ENCODE measurements around the gene HS3ST4. TPM values are rescaled to one million over a fixed set of nuclear protein-coding genes. Genes with fewer than 3 reads are reported as not detected.

The HS3ST4 gene
- total and polyA plus RNA-seq, 2 donors from 2014 or later, result not detected

DNA sequence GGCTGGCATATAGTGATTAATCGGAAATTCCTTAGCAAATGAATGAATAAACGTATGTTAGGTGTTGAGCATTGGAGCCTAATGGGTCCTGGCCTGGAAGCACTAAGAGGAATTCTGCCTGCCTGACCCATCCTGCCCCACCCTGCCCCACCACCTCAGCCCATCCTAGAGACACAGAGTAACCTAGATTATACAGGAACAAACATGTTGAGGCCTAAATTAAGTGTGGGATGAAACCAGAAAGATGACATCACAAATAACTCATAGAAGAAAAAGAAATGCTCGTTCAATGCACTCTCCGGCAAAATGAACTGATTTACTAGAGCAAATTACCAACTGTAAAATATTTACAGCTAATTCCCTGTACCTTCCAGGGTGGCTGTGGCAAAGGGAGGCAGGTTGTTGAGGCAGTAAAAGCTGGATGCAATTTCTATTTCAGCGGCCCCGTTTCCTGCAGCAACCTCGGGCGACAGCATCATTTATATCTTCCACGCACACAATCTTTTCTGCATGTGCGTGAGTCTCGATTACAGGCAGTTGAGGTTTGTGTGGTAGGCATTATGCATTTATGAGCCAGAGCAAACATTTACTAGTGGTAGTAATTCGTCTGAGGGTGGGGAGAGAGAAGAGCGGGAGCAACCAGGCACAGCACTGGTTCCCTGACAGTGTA, 417.2 kb downstream of the HS3ST4 start:
- FAIRE-seq, result no peak
- no peaks in the 10 kb centered on the region for H3K36me3 ChIP-seq (ENCODE audit: control insufficient read depth in 2 of 3, insufficient read depth in 3 of 3, low read length in 3 of 3)
- no peaks in the 10 kb centered on the region for H3K4me1 ChIP-seq (ENCODE audit: control insufficient read depth in 2 of 3, insufficient read depth in 2 of 3, low read depth in 1 of 3, low read length in 3 of 3)
- no peak overlapping the region for H3K4me3 ChIP-seq (ENCODE audit: low read length in 3 of 3)
- H3K9me3 ChIP-seq (ENCODE audit: control insufficient read depth in 2 of 3, insufficient read depth in 1 of 3, low read length in 3 of 3), result no peaks in the 10 kb centered on the region
- no peak overlapping the region for H3K9ac ChIP-seq (ENCODE audit: low read length in 3 of 3)
- no peak for DNase-seq
- H3K27ac ChIP-seq (ENCODE audit: low read depth in 2 of 2, low read length in 2 of 2), result no peak overlapping the region
- intact Hi-C loops (cut with DNase I), result no loop called here
- TF ChIP-seq, protein P1, sequence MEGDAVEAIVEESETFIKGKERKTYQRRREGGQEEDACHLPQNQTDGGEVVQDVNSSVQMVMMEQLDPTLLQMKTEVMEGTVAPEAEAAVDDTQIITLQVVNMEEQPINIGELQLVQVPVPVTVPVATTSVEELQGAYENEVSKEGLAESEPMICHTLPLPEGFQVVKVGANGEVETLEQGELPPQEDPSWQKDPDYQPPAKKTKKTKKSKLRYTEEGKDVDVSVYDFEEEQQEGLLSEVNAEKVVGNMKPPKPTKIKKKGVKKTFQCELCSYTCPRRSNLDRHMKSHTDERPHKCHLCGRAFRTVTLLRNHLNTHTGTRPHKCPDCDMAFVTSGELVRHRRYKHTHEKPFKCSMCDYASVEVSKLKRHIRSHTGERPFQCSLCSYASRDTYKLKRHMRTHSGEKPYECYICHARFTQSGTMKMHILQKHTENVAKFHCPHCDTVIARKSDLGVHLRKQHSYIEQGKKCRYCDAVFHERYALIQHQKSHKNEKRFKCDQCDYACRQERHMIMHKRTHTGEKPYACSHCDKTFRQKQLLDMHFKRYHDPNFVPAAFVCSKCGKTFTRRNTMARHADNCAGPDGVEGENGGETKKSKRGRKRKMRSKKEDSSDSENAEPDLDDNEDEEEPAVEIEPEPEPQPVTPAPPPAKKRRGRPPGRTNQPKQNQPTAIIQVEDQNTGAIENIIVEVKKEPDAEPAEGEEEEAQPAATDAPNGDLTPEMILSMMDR (IDR thresholded peaks at IDR 0.05; ENCODE audit: borderline replicate concordance, extremely low read depth, insufficient read depth), result no peak
- H3K27me3 ChIP-seq (ENCODE audit: control insufficient read depth, insufficient read depth, low read length), result no peaks in the 10 kb centered on the region

DNA sequence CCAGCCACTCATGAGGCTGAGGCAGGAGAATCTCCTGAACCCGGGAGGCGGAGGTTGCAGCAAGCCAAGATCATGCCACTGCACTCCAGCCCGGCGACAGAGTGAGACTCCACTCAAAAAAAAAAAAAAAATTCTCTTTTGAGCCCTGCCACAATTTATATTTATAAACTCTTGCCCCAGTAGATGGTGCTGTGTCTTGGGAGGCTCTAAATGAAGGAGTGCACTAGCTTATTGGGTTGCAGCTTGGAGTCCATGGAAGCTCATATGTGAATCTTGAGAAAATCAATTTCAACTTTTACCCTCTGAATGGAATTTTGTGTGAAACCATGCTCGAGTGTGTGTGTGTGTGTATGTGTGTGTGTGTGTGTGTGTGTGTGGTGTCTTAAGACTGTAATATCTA, 420.1 kb downstream of the HS3ST4 start:
- Histone ChIP-seq H3K9me3 (ENCODE audit: control insufficient read depth in 2 of 3, insufficient read depth in 1 of 3, low read length in 3 of 3) (no peaks in the 10 kb centered on the region), H3K27ac (ENCODE audit: low read depth in 2 of 2, low read length in 2 of 2) (no peak overlapping the region), H3K4me1 (ENCODE audit: control insufficient read depth in 2 of 3, insufficient read depth in 2 of 3, low read depth in 1 of 3, low read length in 3 of 3) (no peaks in the 10 kb centered on the region), H3K27me3 (ENCODE audit: control insufficient read depth, insufficient read depth, low read length) (no peaks in the 10 kb centered on the region), H3K9ac (ENCODE audit: low read length in 3 of 3) (no peak overlapping the region), H3K36me3 (ENCODE audit: control insufficient read depth in 2 of 3, insufficient read depth in 3 of 3, low read length in 3 of 3) (no peaks in the 10 kb centered on the region), H3K4me3 (ENCODE audit: low read length in 3 of 3) (no peak overlapping the region)
- TF ChIP-seq, protein P1 (IDR thresholded peaks at IDR 0.05; ENCODE audit: borderline replicate concordance, extremely low read depth, insufficient read depth), result no peak
- DNase-seq, result peak in 1 of 5 donors; percentile 33
- no peak for FAIRE-seq
- intact Hi-C loops (cut with DNase I), result no loop called here

DNA sequence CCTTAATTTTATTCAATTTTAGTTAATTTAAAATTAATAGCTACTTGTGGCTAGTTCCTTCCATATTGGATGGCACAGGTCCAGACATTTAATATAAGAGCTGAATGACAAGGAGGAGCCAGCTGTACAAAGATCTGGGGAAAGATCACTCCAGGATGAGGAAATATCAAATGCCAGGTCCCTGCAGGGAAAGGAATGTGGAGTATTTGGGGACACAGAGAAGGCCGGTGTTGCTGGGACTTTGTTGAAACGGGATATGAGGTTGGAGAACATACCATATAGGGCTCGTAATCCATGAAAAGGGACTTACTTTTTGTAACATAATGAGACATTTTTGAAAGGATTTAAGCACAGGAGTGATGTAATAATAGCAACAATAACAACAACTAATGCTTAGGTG, 426.8 kb downstream of the HS3ST4 start:
- Histone ChIP-seq H3K4me1 (ENCODE audit: control insufficient read depth in 2 of 3, insufficient read depth in 2 of 3, low read depth in 1 of 3, low read length in 3 of 3) (no peaks in the 10 kb centered on the region), H3K9me3 (ENCODE audit: control insufficient read depth in 2 of 3, insufficient read depth in 1 of 3, low read length in 3 of 3) (no peaks in the 10 kb centered on the region), H3K36me3 (ENCODE audit: control insufficient read depth in 2 of 3, insufficient read depth in 3 of 3, low read length in 3 of 3) (no peaks in the 10 kb centered on the region), H3K4me3 (ENCODE audit: low read length in 3 of 3) (no peak overlapping the region), H3K27me3 (ENCODE audit: control insufficient read depth, insufficient read depth, low read length) (no peaks in the 10 kb centered on the region), H3K9ac (ENCODE audit: low read length in 3 of 3) (no peak overlapping the region), H3K27ac (ENCODE audit: low read depth in 2 of 2, low read length in 2 of 2) (no peak overlapping the region)
- TF ChIP-seq, protein P1 (IDR thresholded peaks at IDR 0.05; ENCODE audit: borderline replicate concordance, extremely low read depth, insufficient read depth), result no peak
- intact Hi-C loops (cut with DNase I), result no loop called here
- peak in 2 of 5 donors; percentile 15 to 37 for DNase-seq
- FAIRE-seq, result no peak

DNA sequence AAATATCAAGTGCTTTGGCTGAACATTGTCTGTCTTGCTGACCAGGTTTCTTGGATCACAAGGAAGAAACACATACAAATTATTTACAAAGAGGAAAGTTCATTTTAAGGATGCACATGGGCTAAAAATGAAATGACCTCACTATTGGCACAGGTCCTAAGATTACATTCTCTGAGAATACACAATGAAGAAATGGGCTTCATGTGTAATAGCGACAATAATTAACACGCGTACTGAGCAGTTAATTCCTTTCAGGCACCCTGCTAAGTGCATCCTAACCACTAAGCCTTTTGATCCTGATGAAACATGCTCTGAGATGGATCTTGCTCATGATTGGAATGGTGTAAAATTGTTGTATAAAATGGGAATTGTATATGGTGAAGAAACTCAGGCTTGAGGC, 429.0 kb downstream of the HS3ST4 start:
- Histone ChIP-seq H3K27ac (ENCODE audit: low read depth in 2 of 2, low read length in 2 of 2) (no peak overlapping the region), H3K27me3 (ENCODE audit: control insufficient read depth, insufficient read depth, low read length) (no peaks in the 10 kb centered on the region), H3K9me3 (ENCODE audit: control insufficient read depth in 2 of 3, insufficient read depth in 1 of 3, low read length in 3 of 3) (no peaks in the 10 kb centered on the region), H3K9ac (ENCODE audit: low read length in 3 of 3) (no peak overlapping the region), H3K4me3 (ENCODE audit: low read length in 3 of 3) (no peak overlapping the region), H3K36me3 (ENCODE audit: control insufficient read depth in 2 of 3, insufficient read depth in 3 of 3, low read length in 3 of 3) (no peaks in the 10 kb centered on the region), H3K4me1 (ENCODE audit: control insufficient read depth in 2 of 3, insufficient read depth in 2 of 3, low read depth in 1 of 3, low read length in 3 of 3) (no peaks in the 10 kb centered on the region)
- intact Hi-C loops (cut with DNase I), result no loop called here
- DNase-seq, result no peak
- TF ChIP-seq, protein P1 (IDR thresholded peaks at IDR 0.05; ENCODE audit: borderline replicate concordance, extremely low read depth, insufficient read depth), result no peak
- no peak for FAIRE-seq
